A673 (cell line): ENCODE results near the gene GNB2. TPM values are rescaled to one million over a fixed set of nuclear protein-coding genes. Genes with fewer than 3 reads are reported as not detected.
A peak's percentile ranks its signal among the peaks of the same experiment; 100 is the strongest.

Experiments
- BruUV-seq: library from RNA; stranded (reverse); fragments of 400-500 nt; replicated peaks from 2 replicates; lab custom pipeline; 2021; lab: Mats Ljungman, UMichigan
- CTCF ChIA-PET: fragments of 300-600 bp; sonication (Branson Sonifier 250); formaldehyde crosslinking; loops from one replicate; lab custom pipeline; 2022; ENCODE audit warnings: antibody characterized with exemption; lab: Charles Lee
- POLR2A ChIA-PET: fragments of 300-600 bp; sonication (Branson Sonifier 250); formaldehyde crosslinking; loops from one replicate; lab custom pipeline; 2022; ENCODE audit warnings: antibody characterized with exemption; ENCODE audit not compliant: low non-redundant PET; lab: Charles Lee
- DNase-seq: peaks from one replicate; pipeline ENCODE4 v3.0.0-alpha.2; 2015; ENCODE audit warnings: low spot score
- H3K27ac ChIP-seq: fragments of 200-600 bp; sonication (generic); 2 replicates; pipeline ENCODE4 v1.5.1; 2016; ENCODE audit warnings: mixed run types, low read depth, mild to moderate bottlenecking, mixed read lengths, antibody characterized with exemption, low read length; ENCODE audit not compliant: poor library complexity, severe bottlenecking
- H3K27me3 ChIP-seq: fragments of 200-600 bp; sonication (generic); replicated peaks from 2 replicates; pipeline ENCODE4 v1.6.1; 2017; ENCODE audit warnings: mixed run types, low read depth, mild to moderate bottlenecking, mixed read lengths, antibody characterized with exemption, low read length; ENCODE audit not compliant: insufficient read depth, poor library complexity
- H3K36me3 ChIP-seq: fragments of 200-600 bp; sonication (generic); 2 replicates; pipeline ENCODE4 v1.6.1; 2016; ENCODE audit warnings: mixed run types, mild to moderate bottlenecking, mixed read lengths, antibody characterized with exemption, low read length; ENCODE audit not compliant: insufficient read depth, poor library complexity, severe bottlenecking
- H3K4me1 ChIP-seq: fragments of 200-600 bp; sonication (generic); 2 replicates; pipeline ENCODE4 v1.6.1; 2017; ENCODE audit warnings: mixed run types, mild to moderate bottlenecking, mixed read lengths, antibody characterized with exemption, low read length; ENCODE audit not compliant: insufficient read depth, poor library complexity, severe bottlenecking
- H3K4me3 ChIP-seq: fragments of 200-600 bp; sonication (generic); 2 replicates; pipeline ENCODE4 v1.5.1; 2016; ENCODE audit warnings: low read depth, mixed run types, mild to moderate bottlenecking, mixed read lengths, low read length; ENCODE audit not compliant: poor library complexity, severe bottlenecking
- H3K9me3 ChIP-seq: fragments of 200-600 bp; sonication (generic); 2 replicates; pipeline ENCODE4 v1.6.1; 2016; ENCODE audit warnings: mixed run types, low read depth, mild to moderate bottlenecking, mixed read lengths, antibody characterized with exemption, low read length; ENCODE audit not compliant: poor library complexity, severe bottlenecking
- CTCF ChIP-seq: fragments of 300-800, 200-600 bp; sonication (generic); conservative IDR thresholded peaks from 2 replicates; pipeline ENCODE4 v1.5.1; 2017; ENCODE audit warnings: low read depth, mild to moderate bottlenecking, antibody characterized with exemption, low read length, moderate library complexity, mixed read lengths
- EZH2 ChIP-seq: fragments of 200-600 bp; sonication (generic); IDR thresholded peaks from 2 replicates; pipeline ENCODE4 v1.6.1; 2017; ENCODE audit warnings: borderline replicate concordance, low read depth, mild to moderate bottlenecking, mixed read lengths, antibody characterized with exemption, low read length; ENCODE audit not compliant: poor library complexity, severe bottlenecking
- intact Hi-C: fragments of 100-400 bp; cut with micrococcal nuclease; formaldehyde crosslinking; loops from one replicate; pipeline ENCODE4 v1.10.0; 2022; ENCODE audit not compliant: unreplicated experiment
- total RNA-seq: library from RNA; stranded (reverse); gene quantifications from 2 replicates; pipeline ENCODE4 v1.2.3, GENCODE V29; 2021

The GNB2 gene
- total RNA-seq, 1 experiment from 2014 or later = 225 TPM

GRCh38 chr7:100680576-100681271, 7.2 kb downstream of the GNB2 start:
- Histone ChIP-seq H3K9me3 (no peaks in the 10 kb centered on the region), H3K27ac (peak overlapping the region; percentile 30), H3K36me3 (peaks cover 88% of the 10 kb centered on the region), H3K4me3 (no peak overlapping the region), H3K27me3 (no peaks in the 10 kb centered on the region), H3K4me1 (peaks cover 13% of the 10 kb centered on the region)
- no TSS peak for BruUV-seq
- intact Hi-C loops = no loop called here
- POLR2A ChIA-PET = interaction anchor here (0.6 kb wide), 1 partner anchor 48 kb away, joined by 13 read pairs; no protein-coding TSS in a partner anchor
- TF ChIP-seq CTCF = no peak
- TF ChIP-seq EZH2 = no peak
- CTCF ChIA-PET = interaction anchor here (1.1 kb wide), 1 partner anchor 12 kb away, joined by 6 read pairs; no protein-coding TSS in a partner anchor
- no peak for DNase-seq

- H3K27ac ChIP-seq = no peak overlapping the region
- H3K4me1 ChIP-seq = peaks cover 13% of the 10 kb centered on the region
- POLR2A ChIA-PET = no interaction called here
Measured at GRCh38 chr7:100681491-100682227, 8.1 kb downstream of the GNB2 start.

GRCh38 chr7:100682228-100682741, 8.7 kb downstream of the GNB2 start:
- Histone ChIP-seq H3K4me3 (no peak overlapping the region), H3K9me3 (no peaks in the 10 kb centered on the region), H3K27ac (no peak overlapping the region), H3K4me1 (peaks cover 13% of the 10 kb centered on the region), H3K27me3 (no peaks in the 10 kb centered on the region), H3K36me3 (peaks cover 96% of the 10 kb centered on the region)
- no TSS peak for BruUV-seq
- no peak for DNase-seq
- TF ChIP-seq CTCF = no peak
- no peak for TF ChIP-seq EZH2
- intact Hi-C loops = no loop called here
- ChIA-PET POLR2A (no interaction called here), CTCF (no interaction called here)

More at GRCh38 chr7:100681491-100682227, 8.1 kb downstream of the GNB2 start:
- no peaks in the 10 kb centered on the region for H3K9me3 ChIP-seq
- H3K27me3 ChIP-seq = no peaks in the 10 kb centered on the region
- intact Hi-C loops = no loop called here
- CTCF ChIA-PET = no interaction called here
- H3K4me3 ChIP-seq = no peak overlapping the region
- TF ChIP-seq CTCF (no peak), EZH2 (no peak)
- no peak for DNase-seq
- peaks cover 94% of the 10 kb centered on the region for H3K36me3 ChIP-seq
- no TSS peak for BruUV-seq
